Endometrial microvascular endothelial cells (primary cell): ENCODE data around the gene C12orf56. TPM values are rescaled to one million over a fixed set of nuclear protein-coding genes. Genes with fewer than 3 reads are reported as not detected.

ENCODE experiments used
- total RNA-seq: library from RNA; depleted of rRNA; stranded (reverse); fragments of >200 nt; gene quantifications from one replicate; pipeline ENCODE4 v1.2.3, GENCODE V29; 2015; ENCODE audit errors: inconsistent ontology term

Gene C12orf56
- total RNA-seq, 1 donor from 2014 or later: not detected

Other genes starting within 250 kb of the C12orf56 start
- gene KICS2, start 168.5 kb downstream of the C12orf56 start, total RNA-seq: 4.5 TPM
- gene XPOT, start 13.6 kb upstream of the C12orf56 start, total RNA-seq: 55.2 TPM
- 25.3 TPM for gene TBK1, start 61.4 kb upstream of the C12orf56 start, total RNA-seq
- 59.0 TPM for gene RASSF3, start 219.7 kb upstream of the C12orf56 start, total RNA-seq